GM12878 (cell line): ENCODE data around the gene GDA. TPM values are rescaled to one million over a fixed set of nuclear protein-coding genes. Genes with fewer than 3 reads are reported as not detected.

Source experiments
- ATAC-seq: fragments of 200-7000 bp; cut with Tn5 transposase; 3 replicates; pipeline ENCODE4 v1.9.1; 2020; ENCODE audit warnings: mild to moderate bottlenecking, moderate library complexity
- BruUV-seq: library from RNA; stranded (reverse); fragments of 400-500 nt; replicated peaks from 2 replicates; lab custom pipeline; 2021; lab: Mats Ljungman, UMichigan
- CTCF ChIA-PET: fragments of 300-600 bp; sonication (Branson Sonifier 250); formaldehyde crosslinking; extraction: SDS; loops from one replicate; lab custom pipeline; 2021; ENCODE audit warnings: inconsistent platforms; lab: Yijun Ruan, JAX
- POLR2A ChIA-PET: fragments of 350-600 bp; formaldehyde crosslinking; extraction: SDS; loops from one replicate; lab custom pipeline; 2021; ENCODE audit warnings: inconsistent platforms; lab: Charles Lee
- RAD21 ChIA-PET: fragments of 300-600 bp; sonication (Branson Sonifier 250); formaldehyde crosslinking; loops from one replicate; lab custom pipeline; 2023; ENCODE audit warnings: antibody characterized with exemption; ENCODE audit not compliant: unreplicated experiment; lab: Charles Lee
- SMC1A ChIA-PET: fragments of 300-600 bp; sonication (Branson Sonifier 250); formaldehyde crosslinking; loops from one replicate; lab custom pipeline; 2023; ENCODE audit not compliant: unreplicated experiment, uncharacterized antibody; lab: Charles Lee
- DNase-seq: peaks from one replicate; pipeline ENCODE4 v3.0.0-alpha.2; 2011; ENCODE audit warnings: low read depth, low spot score
- FAIRE-seq: peaks from 3 replicates; lab custom pipeline; 2011; peaks lifted over from hg19 to GRCh38; lab: Jason Lieb, UNC
- H2AFZ ChIP-seq: 2 replicates; pipeline ENCODE4 v1.6.0; 2011; ENCODE audit warnings: low read depth, low read length, control low read depth; ENCODE audit not compliant: control insufficient read depth
- H3K27ac ChIP-seq: 2 replicates; pipeline ENCODE4 v1.5.1; 2011; ENCODE audit warnings: control low read depth; ENCODE audit not compliant: control insufficient read depth, insufficient read depth
- H3K27me3 ChIP-seq, 2 experiments: replicated peaks in 1 of 2; 2 replicates each; pipeline versions ENCODE4 v1.6.0 to v1.6.1; 2011; ENCODE audit warnings: low read length in 1 of 2; ENCODE audit not compliant: control insufficient read depth in 2 of 2, insufficient read depth in 2 of 2
- H3K36me3 ChIP-seq, 2 experiments: 2 replicates each; pipeline ENCODE4 v1.5.1; 2011; ENCODE audit warnings: low read length in 1 of 2; ENCODE audit not compliant: control insufficient read depth in 2 of 2, insufficient read depth in 2 of 2
- H3K4me1 ChIP-seq: 2 replicates; pipeline ENCODE4 v1.6.1; 2011; ENCODE audit warnings: mild to moderate bottlenecking, low read length, moderate library complexity, mixed read lengths; ENCODE audit not compliant: control insufficient read depth, insufficient read depth
- H3K4me2 ChIP-seq: 2 replicates; pipeline ENCODE4 v1.6.0; 2011; ENCODE audit warnings: control low read depth; ENCODE audit not compliant: control insufficient read depth, insufficient read depth
- H3K4me3 ChIP-seq: fragments of 200-600 bp; sonication (generic); 2 replicates; pipeline ENCODE4 v1.5.1; 2016
- H3K79me2 ChIP-seq: 2 replicates; pipeline ENCODE4 v1.6.0; 2011; ENCODE audit warnings: low read length; ENCODE audit not compliant: control insufficient read depth, insufficient read depth
- H3K9ac ChIP-seq: 2 replicates; pipeline ENCODE4 v1.8.0; 2011; ENCODE audit warnings: low read length, control low read depth, mixed read lengths; ENCODE audit not compliant: control insufficient read depth, insufficient read depth
- H3K9me3 ChIP-seq: replicated peaks from 3 replicates; pipeline ENCODE4 v1.5.1; 2011; ENCODE audit warnings: mild to moderate bottlenecking, low read length; ENCODE audit not compliant: control insufficient read depth, insufficient read depth
- H4K20me1 ChIP-seq: 2 replicates; pipeline ENCODE4 v1.6.0; 2011; ENCODE audit not compliant: control insufficient read depth, insufficient read depth
- ATF7 ChIP-seq: fragments of 450-650 bp; IDR thresholded peaks from 2 replicates; pipeline ENCODE4 v1.6.1; 2016; ENCODE audit warnings: low read depth, mild to moderate bottlenecking
- CEBPB ChIP-seq, 2 experiments: fragments of 150-350 bp in 1 of 2; IDR thresholded peaks; 2 replicates each; pipeline ENCODE4 v1.6.1; 2012 to 2014; ENCODE audit warnings: low read depth in 2 of 2, low read length in 2 of 2, borderline replicate concordance in 1 of 2, inconsistent platforms in 1 of 2
- EGR1 ChIP-seq, 2 experiments: IDR thresholded peaks; 1 replicate in 1 of 2; 2 replicates in 1 of 2; pipeline ENCODE4 v1.6.1; 2011 to 2012; ENCODE audit warnings: low read depth in 2 of 2, low read length in 2 of 2, borderline replicate concordance in 1 of 2, mild to moderate bottlenecking in 1 of 2, moderate library complexity in 1 of 2
- NR2C2 ChIP-seq: IDR thresholded peaks from 2 replicates; pipeline ENCODE4 v1.6.1; 2011; ENCODE audit warnings: borderline replicate concordance, low read depth; ENCODE audit not compliant: control insufficient read depth, insufficient read length
- PRDM15 ChIP-seq: fragments of 450-650 bp; formaldehyde crosslinking; IDR thresholded peaks from 2 replicates; pipeline ENCODE4 v1.4.0; 2020; ENCODE audit warnings: mild to moderate bottlenecking, moderate library complexity
- SMC3 ChIP-seq: IDR thresholded peaks from 2 replicates; pipeline ENCODE4 v1.6.1; 2011; ENCODE audit warnings: low read length, improper control_type of control experiment, borderline replicate concordance
- WGBS: methylation state at CpG from one replicate; pipeline ENCODE4 v1.1.6; 2016; ENCODE audit warnings: low lambda C conversion rate; ENCODE audit not compliant: insufficient replicate concordance, insufficient coverage; ENCODE audit errors: missing lambda C conversion rate; 5-methylcytosine and 5-hydroxymethylcytosine counted together
- in situ Hi-C: fragments of 300-500 bp; cut with MboI; formaldehyde crosslinking; loops from 9 replicates; pipeline ENCODE4 v1.14.3; 2018; ENCODE audit warnings: mixed read lengths
- intact Hi-C: fragments of 100-400 bp; cut with micrococcal nuclease; formaldehyde crosslinking; loops from one replicate; pipeline ENCODE4 v1.14.2; 2022; ENCODE audit not compliant: unreplicated experiment
- polyA plus RNA-seq, 11 experiments: library from polyadenylated mRNA; depleted of rRNA in 4 of 11; unstranded in 6 of 11; stranded (reverse) in 5 of 11; fragments of >200 nt; fragmentation: Nextera tagmentation in 4 of 11; fragmentation: Illumina TruSeq in 1 of 11; extraction: Ambion mirVana in 4 of 11; extraction: Trizol in 1 of 11; gene quantifications; 1 replicate in 1 of 11; 2 replicates in 10 of 11; pipeline versions ENCODE4 v1.2.1 to v1.2.3, GENCODE V29; 2011 to 2016; ENCODE audit warnings: inconsistent platforms in 2 of 11, missing spikeins in 2 of 11, low read depth in 1 of 11
- total RNA-seq, 4 experiments: library from RNA; depleted of rRNA in 3 of 4; stranded (reverse); fragments of >200 nt in 3 of 4; fragmentation: Illumina TruSeq in 1 of 4; extraction: Trizol in 1 of 4; gene quantifications; 2 replicates each; pipeline versions ENCODE4 v1.2.1 to v1.2.3, GENCODE V29; 2013 to 2021
- TF ChIP-seq, protein P1 (sequence below): IDR thresholded peaks from 2 replicates; pipeline ENCODE4 v1.6.1; 2012; ENCODE audit warnings: low read depth, low read length, improper control_type of control experiment

GDA gene
- total and polyA plus RNA-seq, 10 of the 15 experiments (the other 5 are each of a cell fraction or from before 2014, with no cell fraction given) = 0.19 to 17.9 (median 0.48) TPM; not detected in 2

DNA sequence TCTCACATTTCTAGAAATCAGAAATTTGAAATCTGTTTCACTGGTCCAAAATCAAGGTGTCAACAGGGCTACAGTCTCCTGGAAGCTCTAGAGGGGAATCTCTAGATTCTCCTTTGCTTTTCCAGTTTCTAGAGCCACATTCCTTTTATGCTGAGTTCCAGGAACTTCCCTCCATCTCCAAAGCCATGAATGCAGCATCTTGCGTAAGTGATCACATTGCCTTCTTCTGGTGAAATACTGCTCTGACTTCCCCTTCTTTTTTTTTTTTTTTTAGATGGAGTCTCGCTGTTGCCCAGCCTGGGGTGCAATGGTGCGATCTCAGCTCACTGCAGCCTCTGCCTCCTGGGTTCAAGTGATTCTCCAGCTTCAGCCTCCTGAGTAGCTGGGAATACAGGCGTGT is 23.8 kb downstream of the GDA start:
- in situ Hi-C loops (no loop called here), intact Hi-C loops (no loop called here)
- H4K20me1 ChIP-seq = no peaks in the 10 kb centered on the region
- POLR2A ChIA-PET = no interaction called here
- H3K27ac ChIP-seq = no peak overlapping the region
- ATAC-seq (no peak), FAIRE-seq (no peak), DNase-seq (no peak)
- H3K4me3 ChIP-seq = no peak overlapping the region
- H3K4me2 ChIP-seq = no peak overlapping the region
- no peak for TF ChIP-seq ATF7
- TF ChIP-seq PRDM15 = no peak
- TF ChIP-seq CEBPB (IDR thresholded peaks at IDR 0.05; ENCODE audit: borderline replicate concordance in 1 of 2, low read depth in 2 of 2, low read length in 2 of 2) = no peak
- TF ChIP-seq, protein P1, sequence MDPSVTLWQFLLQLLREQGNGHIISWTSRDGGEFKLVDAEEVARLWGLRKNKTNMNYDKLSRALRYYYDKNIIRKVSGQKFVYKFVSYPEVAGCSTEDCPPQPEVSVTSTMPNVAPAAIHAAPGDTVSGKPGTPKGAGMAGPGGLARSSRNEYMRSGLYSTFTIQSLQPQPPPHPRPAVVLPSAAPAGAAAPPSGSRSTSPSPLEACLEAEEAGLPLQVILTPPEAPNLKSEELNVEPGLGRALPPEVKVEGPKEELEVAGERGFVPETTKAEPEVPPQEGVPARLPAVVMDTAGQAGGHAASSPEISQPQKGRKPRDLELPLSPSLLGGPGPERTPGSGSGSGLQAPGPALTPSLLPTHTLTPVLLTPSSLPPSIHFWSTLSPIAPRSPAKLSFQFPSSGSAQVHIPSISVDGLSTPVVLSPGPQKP = no peak
- TF ChIP-seq SMC3 = no peak
- TF ChIP-seq EGR1 (IDR thresholded peaks at IDR 0.05; ENCODE audit: borderline replicate concordance in 1 of 2, low read depth in 2 of 2, low read length in 2 of 2) = no peak
- no peak for TF ChIP-seq NR2C2
- RAD21 ChIA-PET = interaction anchor here (1.4 kb wide), 1 partner anchor 99 kb away, joined by 3 read pairs; no protein-coding TSS in a partner anchor
- H3K79me2 ChIP-seq = no peaks in the 10 kb centered on the region
- no TSS peak for BruUV-seq
- 40% methylated on average over 2 of the region's 4 CpGs for WGBS
- no peak overlapping the region for H3K9ac ChIP-seq
- CTCF ChIA-PET = no interaction called here
- H3K36me3 ChIP-seq = no peaks in the 10 kb centered on the region
- SMC1A ChIA-PET = interaction anchor here (2.1 kb wide), 1 partner anchor 134 kb away, joined by 8 read pairs; no protein-coding TSS in a partner anchor
- H3K27me3 ChIP-seq = no peaks in the 10 kb centered on the region; a peak in 1 of 4 replicates
- no peak overlapping the region for H2AFZ ChIP-seq
- H3K9me3 ChIP-seq = no peaks in the 10 kb centered on the region
- H3K4me1 ChIP-seq = no peaks in the 10 kb centered on the region
